Jurkat, Clone E6-1 (cell line): Measurements from ENCODE around the gene TEX2.

Experiments
- DNase-seq: peaks from one replicate; pipeline ENCODE4 v3.0.0-alpha.2; 2011; ENCODE audit warnings: low read depth, low spot score
- H3K4me3 ChIP-seq: 2 replicates; pipeline ENCODE4 v1.5.1; 2011; ENCODE audit warnings: mild to moderate bottlenecking, low read length, control low read depth, moderate library complexity

TEX2 gene

GRCh38 chr17:64275016-64275415 is 12.0 kb upstream of the TEX2 start:
- DNase-seq, result no peak

GRCh38 chr17:64273006-64273405 is 9.9 kb upstream of the TEX2 start:
- DNase-seq, result peak; percentile 76

More at GRCh38 chr17:64275016-64275415, 12.0 kb upstream of the TEX2 start:
- H3K4me3 ChIP-seq, result no peak overlapping the region

GRCh38 chr17:64270885-64271284 is 7.8 kb upstream of the TEX2 start:
- DNase-seq, result peak; percentile 66
- no peak overlapping the region for H3K4me3 ChIP-seq

More at GRCh38 chr17:64273006-64273405, 9.9 kb upstream of the TEX2 start:
- H3K4me3 ChIP-seq, result no peak overlapping the region

- peak; percentile 48 for DNase-seq
- no peak overlapping the region for H3K4me3 ChIP-seq
Observed at GRCh38 chr17:64269687-64270649, 6.9 kb upstream of the TEX2 start.

- H3K4me3 ChIP-seq, result no peak overlapping the region
- no peak for DNase-seq
Observed at GRCh38 chr17:64264891-64265290, 1.8 kb upstream of the TEX2 start.

- peak; percentile 45 for DNase-seq
Observed at GRCh38 chr17:64262198-64262999, 661 bp downstream of the TEX2 start.

GRCh38 chr17:64261417-64262145 is 1.5 kb downstream of the TEX2 start:
- peak overlapping the region; percentile 76 for H3K4me3 ChIP-seq
- no peak for DNase-seq

More at GRCh38 chr17:64262198-64262999, 661 bp downstream of the TEX2 start:
- H3K4me3 ChIP-seq, result peak overlapping the region; percentile 76

GRCh38 chr17:64260886-64261285 is 2.2 kb downstream of the TEX2 start:
- H3K4me3 ChIP-seq, result no peak overlapping the region
- no peak for DNase-seq

- H3K4me3 ChIP-seq, result no peak overlapping the region
- no peak for DNase-seq
Observed at GRCh38 chr17:64259922-64260321, 3.1 kb downstream of the TEX2 start.

- no peak for DNase-seq
- H3K4me3 ChIP-seq, result no peak overlapping the region
Observed at GRCh38 chr17:64259426-64259825, 3.6 kb downstream of the TEX2 start.

GRCh38 chr17:64256913-64257807 is 5.9 kb downstream of the TEX2 start:
- DNase-seq, result no peak
- H3K4me3 ChIP-seq, result no peak overlapping the region

GRCh38 chr17:64255764-64256163 is 7.3 kb downstream of the TEX2 start:
- no peak for DNase-seq
- H3K4me3 ChIP-seq, result no peak overlapping the region

- DNase-seq, result no peak
- no peak overlapping the region for H3K4me3 ChIP-seq
Observed at GRCh38 chr17:64254755-64255154, 8.3 kb downstream of the TEX2 start.

- no peak overlapping the region for H3K4me3 ChIP-seq
- DNase-seq, result no peak
Observed at GRCh38 chr17:64253470-64253869, 9.6 kb downstream of the TEX2 start.

GRCh38 chr17:64252831-64253230 is 10.2 kb downstream of the TEX2 start:
- no peak for DNase-seq
- H3K4me3 ChIP-seq, result no peak overlapping the region

GRCh38 chr17:64250233-64250835 is 12.7 kb downstream of the TEX2 start:
- DNase-seq, result no peak
- H3K4me3 ChIP-seq, result no peak overlapping the region

GRCh38 chr17:64247836-64248235 is 15.2 kb downstream of the TEX2 start:
- no peak for DNase-seq
- H3K4me3 ChIP-seq, result no peak overlapping the region
